HG02970 (cell line): Measurements from ENCODE around the gene IRX4.
"Not testable (repeated sequence)": the region's sequence is repeated elsewhere in the genome, so short reads cannot be mapped to it uniquely, and the experiment has no call there.

Experiments
- ATAC-seq: cut with Tn5 transposase; IDR thresholded peaks from one replicate; pipeline ENCODE4 v1.9.1; 2021; ENCODE audit warnings: mild to moderate bottlenecking, moderate library complexity, moderate number of reproducible peaks; ENCODE audit not compliant: unreplicated experiment, low FRiP score

Gene IRX4

GRCh38 chr5:1880377-1881025 is 2.2 kb downstream of the IRX4 start:
- no peak for ATAC-seq

DNA sequence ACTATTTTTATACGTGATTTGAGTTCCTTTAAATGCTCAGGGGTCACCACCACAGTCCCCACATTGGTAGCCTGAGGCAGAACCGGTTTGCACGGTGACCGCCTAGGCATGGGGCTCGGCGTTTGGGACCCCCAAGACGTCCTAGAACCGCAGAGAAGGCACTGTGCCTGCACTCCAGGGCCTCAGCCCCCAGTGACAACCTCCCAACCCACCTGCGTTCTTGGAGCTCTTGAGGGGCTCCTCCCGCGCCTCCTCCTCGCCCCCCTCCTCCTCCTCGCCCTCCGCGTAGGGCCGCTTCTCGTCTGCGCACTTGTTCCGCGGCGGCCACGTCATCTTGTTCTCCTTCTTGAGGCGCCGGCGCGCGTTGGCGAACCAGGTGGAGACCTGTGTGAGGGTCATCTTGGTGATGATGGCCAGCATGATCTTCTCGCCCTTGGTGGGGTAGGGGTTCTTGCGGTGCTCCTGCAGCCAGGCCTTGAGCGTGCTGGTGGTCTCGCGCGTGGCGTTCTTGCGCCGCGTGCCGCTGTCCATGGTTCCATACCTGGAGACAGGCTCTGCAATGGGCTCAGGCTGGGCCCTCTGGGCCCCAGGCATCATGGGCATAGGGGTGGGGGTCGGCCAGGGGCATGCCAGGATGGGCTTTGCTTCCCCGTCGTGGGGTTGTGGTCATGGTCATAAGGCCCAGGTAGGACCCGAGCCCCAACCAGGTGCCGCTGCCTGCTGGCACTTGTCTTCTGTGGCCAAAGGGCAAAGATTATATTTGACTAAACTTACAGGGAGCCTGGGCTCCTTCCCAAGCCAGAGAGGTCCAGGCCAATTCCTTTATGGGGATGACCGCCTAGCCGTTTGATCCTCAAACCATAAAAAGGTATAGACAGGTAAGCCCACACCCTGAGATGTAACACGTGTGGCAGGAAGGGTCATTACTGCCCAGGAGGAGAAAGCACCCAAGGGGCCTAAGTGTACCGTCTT is 3.1 kb downstream of the IRX4 start:
- ATAC-seq: no peak

GRCh38 chr5:1878050-1878849 is 4.5 kb downstream of the IRX4 start:
- no peak for ATAC-seq

GRCh38 chr5:1877103-1878049 is 5.3 kb downstream of the IRX4 start:
- ATAC-seq: no peak

DNA sequence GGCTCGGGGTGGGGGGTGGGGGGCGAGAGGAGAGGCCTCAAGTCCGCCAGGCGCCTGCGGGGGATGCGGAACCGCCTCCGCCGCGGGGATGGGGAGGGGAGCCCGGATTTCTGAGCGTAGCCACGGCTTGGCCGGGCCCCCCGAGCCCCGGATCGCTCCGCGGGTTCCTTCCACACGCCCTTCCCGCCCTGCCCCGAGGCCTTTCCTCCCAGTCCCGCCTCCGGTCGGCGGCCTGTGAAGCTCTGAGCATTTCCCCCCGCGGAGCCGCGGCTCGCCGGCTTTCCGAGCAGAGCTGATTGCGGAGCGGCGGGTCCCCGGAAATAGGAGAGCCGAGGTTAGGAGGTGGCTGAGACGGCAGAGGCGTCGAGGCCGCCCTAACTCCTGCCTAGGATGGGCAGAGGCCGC is 6.1 kb downstream of the IRX4 start:
- ATAC-seq: no peak

DNA sequence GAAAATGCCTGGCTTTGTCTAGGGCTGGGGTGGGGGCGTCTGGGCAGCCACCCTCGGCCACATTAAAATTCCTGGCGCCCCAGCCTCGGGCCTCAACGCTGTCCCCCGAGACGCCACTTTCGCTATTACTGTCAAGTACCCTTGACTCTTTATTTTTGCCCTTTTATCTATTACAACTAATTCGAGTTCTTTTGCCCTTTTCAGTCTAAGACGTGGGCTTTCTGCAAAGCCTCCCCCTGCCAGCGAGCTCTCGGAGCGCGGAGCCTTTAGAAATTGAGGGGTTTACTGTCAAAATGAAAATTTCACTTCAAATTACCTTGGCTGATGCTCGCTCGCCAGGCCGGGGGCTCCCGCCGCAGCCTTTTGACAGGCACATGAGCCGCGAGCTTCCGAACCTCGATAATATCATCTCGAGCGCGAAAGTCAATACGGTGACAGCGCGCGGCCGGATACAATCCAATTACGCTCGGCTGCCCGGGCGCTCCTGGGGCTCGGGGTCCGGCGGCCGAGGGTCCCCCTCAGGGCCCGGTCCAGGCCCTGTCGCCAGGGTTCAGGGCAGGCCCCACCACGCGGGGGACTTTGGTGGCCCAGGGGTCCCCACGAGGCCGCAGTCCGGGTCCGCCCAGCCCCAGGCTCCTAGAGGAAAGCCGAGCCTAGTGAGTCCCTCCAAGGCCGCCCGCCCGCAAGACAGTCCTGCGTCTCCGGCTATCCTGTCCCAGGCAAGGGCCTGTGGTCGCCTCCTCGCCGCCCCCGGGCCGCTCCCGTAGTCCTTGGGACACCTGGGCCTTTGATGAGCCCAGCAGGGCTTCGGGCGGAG is 6.7 kb downstream of the IRX4 start:
- no peak for ATAC-seq

DNA sequence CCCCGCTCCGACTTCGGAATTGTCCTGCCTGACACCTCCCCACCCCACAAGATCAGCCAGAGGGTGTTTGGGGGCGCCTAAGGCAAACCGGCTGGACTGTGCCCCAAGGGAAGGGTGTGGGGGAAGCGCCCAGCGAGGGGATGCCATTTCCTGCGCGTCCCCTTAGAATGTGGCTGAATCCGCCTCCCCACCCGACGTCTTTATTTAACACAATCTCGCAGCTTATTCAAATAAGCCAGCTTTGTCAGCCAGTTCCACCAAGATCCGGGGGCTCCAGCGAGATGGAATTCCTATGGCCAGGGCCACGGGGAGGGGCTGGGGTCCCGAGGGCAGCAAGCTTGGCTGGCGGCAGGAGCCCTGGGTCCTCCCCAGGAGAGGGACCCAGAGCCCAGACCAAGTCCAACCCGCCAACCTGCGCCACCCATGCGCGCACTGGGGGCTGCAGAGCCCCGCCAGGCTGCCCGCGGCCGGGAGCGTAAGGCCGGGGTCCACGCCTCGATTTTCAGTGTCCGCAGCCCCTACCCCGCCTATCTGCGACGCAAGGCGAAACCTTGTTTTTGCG is 7.4 kb downstream of the IRX4 start:
- no peak for ATAC-seq

DNA sequence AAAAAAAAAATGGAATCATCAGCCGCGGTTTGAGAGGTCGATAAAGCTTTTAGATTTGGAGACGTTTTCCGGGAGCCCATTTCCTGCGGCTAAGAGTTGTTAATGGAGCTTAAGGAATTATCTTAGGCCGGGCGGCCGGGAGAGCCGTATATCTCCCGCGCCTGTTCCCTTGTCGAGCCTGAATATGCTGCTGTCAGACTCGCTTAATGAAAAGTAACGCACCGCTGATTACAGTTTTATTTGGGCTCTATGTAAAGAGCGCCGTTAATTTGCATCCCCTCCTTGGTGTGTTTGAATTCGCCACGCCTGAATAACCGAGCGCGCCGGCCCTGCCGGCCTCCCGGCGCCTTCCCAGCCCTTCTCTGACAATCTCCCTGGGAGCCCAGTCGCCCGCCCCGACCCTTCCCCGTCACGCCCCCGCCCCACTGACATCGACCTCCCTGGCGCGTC is 7.9 kb downstream of the IRX4 start:
- ATAC-seq: no peak

GRCh38 chr5:1874348-1874747 is 8.4 kb downstream of the IRX4 start:
- ATAC-seq: no peak

DNA sequence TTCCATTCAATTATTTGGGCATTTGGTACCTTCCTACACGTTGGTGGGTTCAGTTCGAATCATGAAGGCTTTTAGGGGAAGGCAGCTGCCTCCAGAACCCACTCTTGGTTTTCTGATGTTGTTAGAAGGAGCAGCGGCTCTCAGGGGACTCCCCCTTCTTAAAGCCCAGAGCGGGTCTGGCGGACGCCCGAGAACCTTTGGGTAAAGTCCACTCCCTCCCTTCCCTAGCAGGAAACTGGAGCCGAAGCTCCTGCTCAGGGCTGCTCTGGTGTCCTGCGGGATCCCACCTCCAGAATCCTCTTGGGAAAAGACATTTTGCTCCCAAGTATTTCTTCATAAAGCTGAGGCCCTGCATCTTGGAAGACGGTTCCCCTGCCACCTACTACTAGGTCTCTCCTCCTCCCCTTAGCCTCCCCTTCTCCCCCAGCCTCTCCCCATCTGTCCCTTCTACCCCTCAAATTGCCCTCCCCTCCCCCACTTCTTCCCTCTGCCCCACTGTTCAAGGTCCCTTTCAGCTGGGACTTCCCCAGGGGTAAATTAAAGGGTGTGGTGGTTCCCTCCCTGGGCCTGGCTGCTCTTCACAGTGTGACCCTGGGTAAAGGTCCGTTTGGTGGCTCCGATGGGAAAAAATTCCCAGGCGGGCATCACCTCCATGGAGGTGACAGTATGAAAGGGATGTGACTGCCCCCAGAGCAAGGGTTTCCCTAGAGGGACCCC is 9.3 kb downstream of the IRX4 start:
- ATAC-seq: no peak

DNA sequence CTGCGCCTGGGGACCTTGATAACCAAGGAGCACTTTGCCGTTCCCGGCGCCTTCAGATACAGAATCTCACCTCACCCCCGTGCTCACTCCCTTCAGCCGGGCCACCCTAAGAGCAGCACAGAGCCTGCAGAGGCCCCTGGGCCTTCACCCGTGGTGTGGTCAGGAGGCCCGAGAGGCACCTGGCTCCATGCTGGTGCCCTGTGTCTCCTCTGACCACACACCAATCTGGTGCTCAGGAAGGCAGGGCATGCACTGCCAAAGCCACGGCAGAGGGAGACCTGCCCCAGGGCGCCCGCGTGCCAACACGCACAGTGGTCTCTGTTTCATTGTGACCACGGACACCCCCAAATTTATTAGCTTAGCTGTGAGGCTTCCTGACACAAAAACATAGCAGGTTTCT is 11.3 kb downstream of the IRX4 start:
- no peak for ATAC-seq

GRCh38 chr5:1870435-1871272 is 12.1 kb downstream of the IRX4 start:
- ATAC-seq: not testable (repeated sequence)

DNA sequence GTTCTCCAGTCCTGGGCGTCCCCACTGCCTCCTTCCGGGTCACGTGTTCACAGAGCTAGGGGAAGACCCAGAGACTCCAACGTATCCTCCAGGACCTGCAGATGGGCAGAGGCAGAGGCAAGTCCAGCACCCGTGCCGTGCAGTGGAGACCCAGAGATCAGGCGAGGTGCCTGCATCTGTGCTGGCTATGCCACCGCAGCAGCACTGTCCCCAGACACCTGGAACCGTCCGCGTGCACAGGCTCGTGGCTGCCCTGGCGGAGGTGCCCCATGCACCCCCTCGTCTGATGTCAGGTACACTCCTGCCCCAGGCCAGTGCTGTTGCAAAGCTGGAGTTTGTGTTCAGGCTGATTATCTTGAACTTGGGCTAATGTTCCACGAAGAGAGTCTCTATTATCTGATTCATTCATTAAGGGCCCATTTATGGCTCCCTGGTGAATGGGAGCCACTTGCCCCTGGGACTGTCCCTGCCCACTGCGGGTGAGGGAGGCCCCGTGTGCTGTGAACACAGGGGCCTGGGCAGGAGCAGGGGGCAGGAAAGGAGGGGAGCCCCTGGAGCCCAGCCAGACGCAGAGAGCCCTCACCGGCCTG is 13.7 kb downstream of the IRX4 start:
- ATAC-seq: no peak

DNA sequence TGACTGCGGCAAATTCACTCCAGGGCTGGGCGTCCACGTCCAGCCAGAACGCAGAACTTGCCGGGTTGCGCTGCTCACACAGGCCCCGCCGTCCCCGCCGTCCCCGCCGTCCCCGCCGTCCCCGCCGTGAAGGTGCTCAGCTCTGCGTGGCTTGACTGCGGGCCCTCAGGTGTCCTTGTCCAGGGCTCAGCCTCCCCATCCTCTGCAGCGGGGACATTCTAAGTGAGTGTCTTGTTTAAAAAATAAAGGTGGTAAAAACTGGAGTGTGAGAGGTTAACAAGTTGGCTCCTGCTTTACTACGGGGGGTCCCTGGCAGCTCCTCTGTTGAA is 14.9 kb downstream of the IRX4 start:
- no peak for ATAC-seq

DNA sequence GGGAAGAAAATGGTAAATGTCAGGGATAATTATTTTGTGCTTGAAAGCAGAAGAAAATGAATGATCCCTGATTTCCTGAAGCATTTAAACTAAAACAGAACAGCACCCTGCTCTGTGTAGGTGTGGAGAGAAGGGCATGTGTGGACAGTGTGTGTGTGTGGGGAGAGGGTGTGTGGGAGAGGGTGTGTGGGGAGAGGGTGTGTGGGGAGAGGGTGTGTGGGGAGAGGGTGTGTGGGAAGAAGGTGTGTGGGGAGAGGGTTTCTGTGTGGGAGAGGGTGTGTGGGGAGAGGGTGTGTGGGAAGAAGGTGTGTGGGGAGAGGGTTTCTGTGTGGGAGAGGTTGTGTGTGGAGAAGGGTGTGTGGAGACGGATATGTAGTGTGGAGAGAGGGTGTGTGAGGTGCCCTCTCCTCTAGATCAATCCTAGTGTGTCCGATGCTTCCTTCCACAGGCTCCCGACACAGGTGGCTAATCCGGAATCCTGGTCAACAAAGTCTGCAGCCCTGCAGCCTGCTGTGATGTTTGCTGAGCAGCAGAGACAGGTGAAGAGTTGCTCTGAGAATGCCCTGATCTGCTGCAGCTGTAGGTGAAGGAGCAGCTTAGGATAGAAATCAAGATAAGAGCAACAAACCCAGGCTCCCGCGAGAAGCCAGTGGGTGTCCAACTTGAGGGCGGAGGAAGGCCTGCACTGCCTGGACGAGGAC is 15.5 kb downstream of the IRX4 start:
- ATAC-seq: no peak

DNA sequence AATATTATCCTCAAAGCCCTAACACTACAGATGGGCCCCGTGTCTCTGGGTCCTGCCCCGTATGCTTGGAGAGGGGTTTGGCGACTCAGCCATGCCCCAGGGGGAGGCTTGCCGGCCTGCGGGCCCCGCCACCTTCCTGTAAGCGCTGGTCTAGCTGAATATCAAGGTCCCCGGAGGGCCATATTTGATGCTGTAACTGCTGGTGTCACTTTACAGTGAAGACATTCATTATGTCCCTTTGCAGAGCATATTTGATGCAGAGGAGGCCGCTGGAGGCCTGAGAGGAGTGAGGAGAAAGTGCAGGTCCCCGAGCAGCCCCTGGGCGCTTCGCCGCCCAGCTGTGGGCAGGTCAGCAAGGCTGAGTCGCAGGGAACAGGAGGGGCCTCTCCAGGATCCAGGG is 16.8 kb downstream of the IRX4 start:
- no peak for ATAC-seq
